ENCODE results near the gene SEMA5A.

SEMA5A gene

GRCh38 chr5:9009931-9010651 is 535.8 kb downstream of the SEMA5A start:
- no peak for DNase-seq (ENCODE audit: low read depth)

- DNase-seq (ENCODE audit: low read depth), result no peak
Observed at GRCh38 chr5:8997542-8998070, 548.3 kb downstream of the SEMA5A start.

- no peak for DNase-seq (ENCODE audit: low read depth)
Observed at GRCh38 chr5:8993031-8993430, 552.8 kb downstream of the SEMA5A start.
